C1 segment of cervical spinal cord (tissue), 14 donors: ENCODE data around the gene EPS8.
A peak's percentile ranks its signal among the peaks of the same experiment; 100 is the strongest.
"Not testable (repeated sequence)": the region's sequence is repeated elsewhere in the genome, so short reads cannot be mapped to it uniquely, and the experiment has no call there.

Experiments used
- DNase-seq, 14 donors: peaks; one replicate each; lab custom pipeline; 2025; lab: John Stamatoyannopoulos, UW

Gene EPS8

DNA sequence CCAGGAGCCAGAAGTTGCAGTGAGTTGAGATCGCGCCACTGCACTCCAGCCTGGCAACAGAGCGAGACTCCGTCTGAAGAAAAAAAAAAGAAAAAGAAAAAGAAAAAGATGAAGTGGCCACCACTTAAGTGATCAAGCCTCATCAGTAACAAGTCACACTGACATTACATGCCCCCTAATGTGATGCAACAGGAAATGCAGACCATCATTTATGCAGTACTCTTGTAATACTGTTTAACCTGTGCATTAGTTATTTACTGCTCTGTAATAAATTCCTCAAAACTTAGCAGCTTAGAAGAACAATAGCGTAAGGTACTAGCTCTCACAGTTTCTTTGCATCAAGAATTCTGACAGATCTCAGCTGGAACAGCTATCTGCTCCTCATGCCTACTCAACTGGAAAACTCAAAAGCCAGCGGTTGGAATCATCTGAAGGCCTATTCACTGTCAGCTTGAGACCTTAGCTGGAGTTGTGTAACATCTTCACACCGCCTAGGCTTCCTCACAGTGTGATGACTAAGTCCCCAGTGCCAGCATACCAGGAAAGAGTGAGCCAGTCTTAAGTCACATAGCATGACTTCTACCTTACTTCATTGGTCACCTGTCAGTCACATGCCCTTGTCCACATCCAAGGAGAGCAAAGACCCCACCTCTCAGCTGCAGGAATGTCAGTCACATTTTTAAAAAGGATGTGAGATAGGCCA lies 31.5 kb downstream of the EPS8 start:
- DNase-seq, result no peak

DNA sequence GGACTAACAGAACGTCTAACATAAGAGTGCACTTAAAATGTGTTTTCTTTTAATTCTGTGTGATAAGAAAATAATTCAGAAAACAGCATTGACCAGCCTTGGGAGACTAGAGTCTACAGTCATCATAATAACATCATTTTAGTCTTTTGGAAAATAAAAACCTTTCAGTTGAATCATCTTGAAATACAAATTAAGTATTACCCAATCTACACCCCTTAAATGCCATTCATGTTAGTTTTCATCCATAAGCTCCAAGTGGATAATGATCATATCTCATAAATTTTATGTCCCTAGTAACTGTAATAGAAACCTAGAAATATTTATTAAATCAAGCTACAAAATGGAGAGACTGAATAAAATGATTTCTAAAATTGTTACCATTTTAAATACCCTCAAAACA lies 32.4 kb downstream of the EPS8 start:
- DNase-seq, result no peak

DNA sequence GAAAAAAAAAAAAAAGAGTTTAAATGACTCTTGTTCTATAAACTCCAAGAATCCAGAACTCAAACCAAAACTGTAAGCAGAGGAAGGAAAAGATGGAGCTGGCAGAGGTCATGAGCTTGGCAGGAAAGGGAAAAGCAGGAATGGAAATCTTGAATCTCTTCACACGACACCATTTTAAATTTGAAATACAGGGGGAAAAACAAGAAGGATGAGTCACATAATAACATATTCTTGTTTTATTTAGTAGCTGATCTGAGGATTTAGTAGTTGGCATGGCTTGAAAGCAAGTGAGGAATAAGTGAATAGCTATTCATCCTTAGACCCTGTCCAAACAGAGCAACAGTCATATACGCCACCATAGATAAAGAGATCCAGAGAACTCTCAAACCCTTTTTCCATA lies 35.0 kb downstream of the EPS8 start:
- no peak for DNase-seq

DNA sequence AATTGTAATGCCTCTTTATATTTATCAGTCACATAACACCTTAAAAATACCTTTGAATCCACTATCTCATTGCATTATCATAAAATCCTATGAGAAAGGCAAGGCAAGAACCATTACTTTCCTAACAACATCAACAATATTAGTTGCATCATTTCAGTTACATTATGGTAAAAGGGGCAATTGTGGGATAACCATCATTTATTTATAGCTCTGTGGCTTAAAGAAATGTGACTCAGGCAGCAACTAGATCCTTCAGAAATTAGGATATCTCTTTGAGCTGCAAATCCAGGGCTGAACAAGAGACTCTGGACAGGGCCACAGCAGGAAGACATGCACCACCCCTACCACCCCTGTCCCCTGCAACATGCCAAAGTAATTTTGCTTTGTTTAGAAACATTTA lies 36.4 kb downstream of the EPS8 start:
- no peak for DNase-seq

DNA sequence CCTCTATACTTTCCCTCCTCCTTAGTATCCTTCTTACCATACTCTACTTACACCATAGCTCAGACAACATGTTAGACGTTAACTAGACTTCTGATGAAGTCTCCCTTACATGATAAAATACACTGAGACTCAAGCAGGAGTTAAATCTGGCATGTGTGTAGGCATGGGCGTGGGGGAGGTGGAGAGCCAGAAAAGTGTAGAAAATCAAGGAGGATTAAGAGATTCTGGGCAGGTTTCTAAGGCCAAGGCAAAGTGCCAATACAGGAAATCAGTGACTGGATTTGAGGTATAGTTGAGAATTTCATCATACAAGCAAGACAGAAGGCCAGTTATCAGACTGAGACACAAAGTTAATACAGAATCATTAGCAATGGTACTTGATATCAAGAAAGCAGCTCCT lies 37.4 kb downstream of the EPS8 start:
- DNase-seq, result no peak

DNA sequence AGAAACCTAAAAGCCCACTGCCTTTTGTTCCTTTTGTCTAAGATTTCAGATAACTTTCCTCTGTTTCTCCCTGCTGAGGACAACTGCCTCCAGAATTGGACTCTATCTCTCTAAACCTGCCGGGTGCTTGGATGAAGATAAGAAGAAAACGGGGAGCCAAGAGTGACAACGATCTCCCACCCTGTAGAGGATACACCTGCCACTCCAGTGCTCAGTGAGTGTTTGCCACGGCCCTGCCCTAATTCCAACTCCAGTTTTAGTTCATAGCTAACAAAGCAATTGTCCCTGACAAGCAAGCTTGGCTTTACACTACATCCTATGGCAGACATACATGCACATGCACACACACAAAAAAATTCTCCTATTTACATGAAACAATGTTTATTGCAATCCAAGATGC lies 39.3 kb downstream of the EPS8 start:
- DNase-seq, result no peak

DNA sequence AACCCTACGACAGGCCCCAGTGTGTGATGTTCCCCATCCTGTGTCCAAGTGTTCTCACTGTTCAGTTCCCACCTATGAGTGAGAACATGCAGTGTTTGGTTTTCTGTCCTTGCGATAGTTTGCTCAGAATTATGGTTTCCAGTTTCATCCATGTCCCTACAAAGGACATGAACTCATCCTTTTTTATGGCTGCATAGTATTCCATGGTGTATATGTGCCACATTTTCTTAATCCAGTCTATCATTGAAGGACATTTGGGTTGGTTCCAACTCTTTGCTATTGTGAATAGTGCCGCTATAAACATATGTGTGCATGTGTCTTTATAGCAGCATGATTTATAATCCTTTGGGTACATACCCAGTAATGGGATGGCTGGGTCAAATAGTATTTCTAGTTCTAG lies 47.3 kb downstream of the EPS8 start:
- DNase-seq, result not testable (repeated sequence)

DNA sequence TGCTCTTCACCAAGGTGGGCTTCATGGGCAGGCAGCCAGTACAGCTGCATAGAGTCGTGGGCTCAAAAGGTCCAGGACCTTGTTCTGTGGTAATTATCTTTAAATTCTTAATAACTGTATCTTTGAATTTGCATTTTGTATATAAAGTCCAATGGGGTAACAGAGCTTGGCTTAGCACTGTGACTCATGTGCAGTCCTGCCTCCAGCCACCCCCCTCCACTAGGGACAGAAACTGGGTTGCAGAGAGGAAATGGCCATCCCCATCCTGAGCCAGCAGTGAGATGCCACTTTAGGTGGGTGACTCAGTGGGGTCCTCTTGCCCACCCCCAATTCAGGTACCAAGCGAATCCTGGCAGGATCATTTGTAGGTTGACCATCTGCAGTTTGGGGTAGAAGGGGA lies 48.1 kb downstream of the EPS8 start:
- no peak for DNase-seq

DNA sequence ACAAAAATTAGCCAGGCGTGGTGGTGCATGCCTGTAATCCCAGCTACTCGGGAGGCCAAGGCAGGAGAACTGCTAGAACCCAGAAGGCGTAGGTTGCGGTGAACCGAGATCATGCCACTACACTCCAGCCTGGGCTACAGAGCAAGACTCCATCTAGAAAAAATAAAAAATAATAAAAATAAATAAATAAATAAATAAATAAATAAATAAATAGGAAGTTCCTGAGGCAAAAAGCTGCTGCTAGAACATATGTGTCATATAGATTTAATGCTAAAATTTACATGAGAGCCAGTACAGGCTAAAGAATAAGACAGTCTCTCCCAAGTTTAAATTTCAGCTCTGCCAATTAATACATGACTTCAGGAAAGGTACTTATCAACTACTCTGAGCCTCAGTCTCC lies 48.8 kb downstream of the EPS8 start:
- DNase-seq, result not testable (repeated sequence)

DNA sequence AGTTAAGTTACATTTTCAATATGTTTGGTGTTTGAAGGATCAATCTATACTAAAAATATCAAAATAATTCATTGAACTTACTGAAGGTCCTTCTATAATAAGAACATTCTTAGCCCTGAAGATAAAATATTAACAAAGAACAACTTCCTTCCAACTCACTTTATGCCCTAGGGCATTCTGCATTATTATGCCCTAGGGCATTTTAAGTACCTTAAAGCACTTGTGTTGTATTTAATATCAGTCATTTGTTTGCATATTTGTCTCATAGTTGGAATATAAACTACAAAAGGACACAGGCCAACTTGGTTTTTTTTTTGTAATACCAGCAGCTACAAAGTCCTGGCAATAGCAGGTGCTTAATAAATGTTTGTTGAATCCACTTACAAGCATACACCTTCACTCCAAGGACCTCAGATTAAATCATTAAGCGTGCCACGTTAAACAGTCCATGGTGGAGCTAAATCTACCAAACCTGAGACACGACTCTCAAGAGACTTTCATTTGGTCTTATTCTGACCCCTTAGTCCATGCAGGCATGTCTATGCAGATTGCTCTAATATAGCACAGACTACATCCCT lies 50.7 kb downstream of the EPS8 start:
- no peak for DNase-seq

DNA sequence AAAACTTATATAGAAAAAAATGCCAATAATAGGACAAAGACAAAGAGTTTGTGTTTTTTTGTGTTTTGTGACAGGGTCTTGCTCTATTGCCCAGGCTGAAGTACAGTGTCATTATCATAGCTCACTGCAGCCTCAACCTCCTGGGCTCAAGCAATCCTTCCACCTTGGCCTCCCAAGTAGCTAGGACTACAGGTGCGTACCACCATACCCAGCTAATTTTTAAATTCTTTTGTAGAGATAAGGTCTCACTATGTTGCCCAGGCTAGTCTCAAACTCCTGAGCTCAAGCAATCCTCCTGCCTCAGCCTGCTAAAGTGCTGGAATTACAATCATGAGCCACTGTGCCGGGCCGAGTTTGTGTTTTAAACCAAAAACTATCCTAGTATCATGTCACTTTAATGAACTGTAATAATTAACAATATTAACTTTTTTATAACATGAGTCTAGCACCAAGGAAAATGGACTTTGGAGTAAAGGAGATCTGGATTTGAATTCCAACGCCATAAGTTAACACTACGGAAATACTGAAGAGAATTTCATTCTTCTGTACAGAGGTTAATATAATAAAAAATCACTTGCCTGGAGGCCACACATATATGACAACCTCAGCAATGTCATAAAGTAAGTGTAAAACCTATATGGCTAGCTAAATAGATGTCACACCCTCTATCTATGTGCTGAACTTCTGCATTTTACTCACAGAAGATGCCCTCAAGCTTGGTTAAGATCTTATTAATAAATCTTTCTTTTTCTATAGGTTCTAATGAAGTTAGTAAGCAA lies 53.2 kb downstream of the EPS8 start:
- no peak for DNase-seq

DNA sequence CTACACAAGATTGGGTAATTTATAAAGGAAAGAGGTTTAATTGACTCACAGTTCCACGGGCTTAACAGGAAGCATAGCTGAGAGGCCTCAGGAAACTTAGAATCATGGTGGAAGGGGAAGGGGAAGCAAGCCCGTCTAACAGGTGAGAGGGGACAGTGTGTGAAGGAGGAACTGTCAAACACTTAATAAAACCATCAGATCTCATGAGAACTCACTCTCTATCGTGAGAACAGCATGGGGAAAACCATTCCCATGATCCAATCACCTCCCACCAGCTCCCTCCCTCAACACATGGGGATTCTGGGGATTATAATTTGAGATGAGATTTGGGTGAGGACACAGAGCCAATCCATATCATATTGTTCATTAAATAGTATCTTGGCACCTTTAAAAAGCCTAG lies 56.1 kb downstream of the EPS8 start:
- no peak for DNase-seq

DNA sequence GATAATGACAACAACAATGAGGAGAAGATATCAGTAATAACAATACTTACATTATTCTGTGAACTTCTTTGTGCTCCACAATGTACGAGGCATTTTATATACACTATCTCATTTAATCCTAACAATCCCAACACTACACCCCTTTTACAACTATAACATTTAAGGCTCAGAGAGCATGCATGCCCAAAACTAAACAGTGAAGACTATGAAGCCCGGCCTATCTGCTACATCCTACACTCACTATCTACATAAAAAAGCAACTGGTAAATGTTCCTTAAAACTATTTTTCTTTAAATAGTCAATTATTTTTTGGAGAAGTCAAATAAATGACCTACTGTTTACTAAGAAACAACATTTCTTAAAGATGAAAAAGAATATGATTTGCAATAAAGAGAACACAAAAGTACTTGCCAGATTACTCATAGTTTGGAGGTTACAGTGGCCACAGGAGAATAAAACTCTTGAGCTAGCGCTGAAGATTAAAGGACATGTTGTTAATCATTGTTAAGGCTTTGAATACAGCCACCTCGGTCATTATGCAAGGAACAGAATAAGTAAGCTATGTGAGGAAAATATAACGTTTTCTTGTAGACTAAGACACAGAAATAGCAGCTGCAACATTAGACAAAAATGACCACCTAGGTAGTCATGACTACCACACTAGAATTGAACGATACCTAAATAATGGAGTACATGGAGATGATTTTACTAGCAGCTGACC lies 56.7 kb downstream of the EPS8 start:
- DNase-seq, result no peak

DNA sequence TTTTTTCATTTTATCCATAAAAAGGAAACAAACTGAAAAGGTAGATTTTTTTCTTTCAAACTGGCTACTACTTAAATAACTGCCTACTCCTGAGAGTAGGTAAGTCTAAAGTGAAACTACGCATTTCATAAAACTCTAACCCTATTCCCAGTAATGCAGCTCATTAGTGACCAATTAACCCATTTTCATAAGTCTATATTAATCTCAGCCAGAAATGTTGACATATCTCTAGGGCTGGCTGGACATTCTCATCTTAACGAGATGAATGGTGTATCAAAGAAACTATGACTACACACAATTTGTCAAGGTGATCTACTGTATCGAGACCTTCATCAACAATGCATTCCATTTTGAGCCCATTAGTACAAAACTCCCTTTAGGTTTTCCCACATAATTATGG lies 57.2 kb downstream of the EPS8 start:
- DNase-seq, result no peak

DNA sequence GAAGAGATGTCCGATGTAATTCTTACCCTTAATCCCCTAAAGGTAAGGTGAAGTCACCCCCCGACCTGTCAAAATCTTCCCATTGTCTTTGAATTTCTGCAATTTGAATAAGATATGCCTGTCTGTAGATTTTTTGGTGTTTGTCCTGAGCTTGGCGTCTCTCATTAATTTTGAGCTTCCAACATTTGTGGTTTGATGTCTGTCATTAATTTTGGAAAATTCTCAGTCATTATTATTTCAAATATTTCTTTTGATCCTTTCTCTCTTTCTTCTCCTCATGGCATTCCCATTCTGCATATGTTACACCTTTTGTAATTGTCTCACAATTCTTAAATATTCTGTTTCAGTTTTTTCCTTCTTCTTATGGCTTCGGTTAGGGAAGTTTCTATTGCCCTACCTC lies 60.1 kb downstream of the EPS8 start:
- DNase-seq, result no peak

DNA sequence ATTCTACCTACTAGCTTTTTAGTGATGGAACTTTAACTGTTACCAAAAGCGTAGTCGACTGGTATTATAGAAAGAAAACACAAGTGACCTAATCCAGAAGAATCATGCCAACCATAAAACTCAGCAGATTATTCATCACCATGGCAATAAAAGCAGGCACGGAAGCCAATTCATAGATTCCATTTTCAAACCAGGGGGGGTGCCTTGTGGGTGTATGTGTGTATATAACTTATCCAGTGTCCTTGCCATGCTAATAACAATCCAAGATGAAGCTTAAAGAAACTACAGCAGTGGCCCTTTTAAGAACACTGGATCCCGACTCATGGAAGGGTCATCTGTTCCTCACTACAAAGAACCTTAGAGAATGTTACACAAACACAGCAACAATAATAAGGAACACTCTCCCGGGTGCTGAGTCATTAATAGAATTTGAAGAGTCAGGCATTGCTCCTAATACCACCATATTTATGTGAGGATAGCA lies 61.0 kb downstream of the EPS8 start:
- DNase-seq, result no peak

DNA sequence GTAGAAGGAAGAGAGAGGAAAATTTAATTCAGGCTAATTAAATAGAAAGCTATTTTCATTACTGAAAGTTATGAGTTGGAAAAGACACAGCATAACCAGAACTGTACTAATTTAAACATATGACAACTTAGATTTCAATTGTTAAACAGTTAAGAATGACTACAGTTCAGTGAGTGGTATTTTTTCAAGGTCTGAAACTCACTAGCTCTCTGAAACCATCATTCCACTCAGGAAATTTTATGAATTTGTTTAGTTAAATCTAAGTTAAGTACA lies 62.4 kb downstream of the EPS8 start:
- DNase-seq, result no peak

DNA sequence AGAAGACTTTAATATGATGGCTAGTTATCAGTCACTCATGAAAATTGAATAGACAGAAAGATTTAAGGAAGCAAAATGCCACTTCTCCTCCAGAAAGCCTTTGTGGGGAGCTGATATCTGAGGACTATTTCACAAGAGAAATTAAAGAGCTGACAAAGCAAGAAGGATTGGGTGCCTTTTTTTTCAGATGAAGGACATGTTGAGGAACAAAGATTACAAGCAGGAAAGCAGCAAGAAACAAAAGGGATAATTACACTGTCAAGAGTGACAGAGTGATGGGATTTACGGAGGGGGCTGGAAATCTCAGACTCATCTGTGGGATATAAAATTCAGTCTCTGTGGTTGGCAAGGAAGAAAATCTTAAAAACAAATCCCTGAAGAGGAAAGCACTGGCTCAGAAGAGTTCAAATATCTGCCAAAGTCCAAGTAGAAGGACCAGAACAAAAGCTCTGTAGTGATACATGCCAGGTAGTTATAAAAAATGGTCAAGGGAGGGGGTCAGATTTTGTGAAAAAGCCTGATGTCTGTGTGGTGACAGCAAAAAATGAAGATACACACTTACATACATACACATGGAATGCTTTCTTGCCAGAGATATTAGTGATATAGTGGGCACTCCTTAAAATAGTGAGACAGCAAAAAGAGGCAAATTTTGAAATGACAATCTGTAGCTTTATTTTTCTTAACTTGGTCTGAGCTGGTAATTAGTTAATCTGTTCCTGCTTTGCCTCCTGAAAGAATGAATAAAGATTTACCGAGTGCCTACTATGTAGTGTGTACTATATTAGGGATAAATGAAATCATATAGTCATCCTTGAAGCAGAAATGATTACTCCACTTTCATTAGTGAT lies 62.9 kb downstream of the EPS8 start:
- peak in 1 of 14 donors; percentile 15 for DNase-seq

DNA sequence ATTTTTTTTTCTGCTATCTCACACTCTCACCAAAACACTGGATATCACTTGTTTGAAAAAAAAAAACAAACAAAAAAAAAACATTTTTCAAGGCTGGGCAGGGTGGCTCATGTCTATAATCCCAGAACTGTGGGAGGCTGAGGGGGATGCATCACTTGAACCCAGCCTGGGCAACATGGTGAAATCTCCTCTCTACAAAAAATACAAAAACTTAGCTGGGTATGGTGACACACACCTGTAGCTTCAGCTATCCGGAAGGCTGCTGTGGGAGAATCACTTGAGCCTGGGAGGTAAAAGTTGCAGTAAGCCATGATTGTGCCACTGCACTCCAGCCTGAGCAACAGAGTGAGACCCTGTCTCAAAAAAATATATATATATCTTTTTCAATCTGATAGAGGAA lies 66.2 kb downstream of the EPS8 start:
- no peak for DNase-seq

DNA sequence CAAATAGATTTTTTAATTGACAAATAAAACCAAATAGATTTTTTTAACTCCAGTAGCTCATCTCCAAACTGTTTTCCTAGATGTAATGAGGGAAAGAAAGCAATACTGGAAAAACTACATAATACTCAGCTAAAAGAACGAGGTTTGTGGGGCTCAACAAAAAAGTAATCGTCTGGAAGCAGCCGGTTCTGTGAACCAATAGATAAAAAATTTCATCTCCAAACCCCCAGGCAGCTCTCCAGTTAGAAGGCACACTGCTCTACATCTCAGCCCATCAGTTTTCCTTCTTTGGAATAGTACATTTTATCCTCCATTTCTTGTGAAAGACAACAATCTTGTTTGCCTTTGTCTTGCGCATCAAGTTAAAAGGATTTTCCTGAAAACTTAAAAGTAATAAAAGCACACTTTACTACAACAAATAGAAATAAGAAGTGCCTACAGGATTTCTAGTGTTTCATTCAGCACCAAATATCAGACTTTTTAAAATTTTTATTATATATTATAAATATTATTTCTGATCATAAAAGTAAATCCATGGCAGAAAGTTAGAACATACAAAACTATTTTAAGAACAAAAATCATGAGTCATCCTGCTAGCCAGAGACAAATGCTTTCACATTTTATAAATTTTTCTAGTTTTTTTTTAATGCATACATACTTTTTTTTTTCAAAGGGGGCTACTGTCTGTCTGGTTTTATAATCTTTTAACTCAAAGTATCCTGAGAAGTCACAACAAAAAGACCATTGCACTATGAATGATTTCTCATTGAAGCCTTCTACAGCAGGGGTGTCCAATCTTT lies 67.7 kb downstream of the EPS8 start:
- DNase-seq, result no peak

DNA sequence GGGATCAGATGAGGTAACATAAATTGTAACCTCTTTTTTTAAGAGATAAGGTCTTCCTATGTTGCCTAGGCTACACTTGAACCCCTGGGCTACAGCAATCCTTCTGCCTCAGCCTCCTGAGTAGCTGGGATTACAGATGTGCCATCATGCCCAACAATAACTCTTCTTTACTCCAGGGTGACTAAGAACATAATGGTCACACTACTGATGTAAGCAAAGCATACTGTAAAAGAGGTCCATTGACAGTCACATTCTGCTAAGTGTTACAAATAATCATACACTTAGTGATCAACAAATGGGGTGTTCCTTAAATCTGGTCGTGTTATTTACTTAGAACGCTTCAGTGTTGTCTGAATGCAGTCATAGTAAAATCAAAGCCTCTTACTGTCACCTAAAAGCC lies 68.9 kb downstream of the EPS8 start:
- DNase-seq, result no peak
